Measurements from ENCODE around the gene EIF3A. TPM values are rescaled to one million over a fixed set of nuclear protein-coding genes. Genes with fewer than 3 reads are reported as not detected.
"Not testable (repeated sequence)": the region's sequence is repeated elsewhere in the genome, so short reads cannot be mapped to it uniquely, and the experiment has no call there.

EIF3A gene
- polyA plus RNA-seq, 4 donors: 173 to 197 (median 190) TPM

GRCh38 chr10:119059557-119059956 lies 21.1 kb downstream of the EIF3A start:
- DNase-seq (ENCODE audit: low read depth in 4 of 4, low spot score in 2 of 4): no peak

- no peak for DNase-seq (ENCODE audit: low read depth in 4 of 4, low spot score in 2 of 4)
Observed at GRCh38 chr10:119058010-119058409, 22.6 kb downstream of the EIF3A start.

- no peak for DNase-seq (ENCODE audit: low read depth in 4 of 4, low spot score in 2 of 4)
Observed at GRCh38 chr10:119055472-119055871, 25.1 kb downstream of the EIF3A start.

- DNase-seq (ENCODE audit: low read depth in 4 of 4, low spot score in 2 of 4): no peak
Observed at GRCh38 chr10:119051775-119052174, 28.8 kb downstream of the EIF3A start.

- DNase-seq (ENCODE audit: low read depth in 4 of 4, low spot score in 2 of 4): no peak
Observed at GRCh38 chr10:119049777-119050176, 30.8 kb downstream of the EIF3A start.

GRCh38 chr10:119049361-119049760 lies 31.3 kb downstream of the EIF3A start:
- DNase-seq (ENCODE audit: low read depth in 4 of 4, low spot score in 2 of 4): no peak

- no peak for DNase-seq (ENCODE audit: low read depth in 4 of 4, low spot score in 2 of 4)
Observed at GRCh38 chr10:119045561-119045960, 35.1 kb downstream of the EIF3A start.

GRCh38 chr10:119042169-119042568 lies 38.4 kb downstream of the EIF3A start:
- DNase-seq (ENCODE audit: low read depth in 4 of 4, low spot score in 2 of 4): no peak

- peak in 1 of 4 donors; percentile 15 for DNase-seq (ENCODE audit: low read depth in 4 of 4, low spot score in 2 of 4)
Observed at GRCh38 chr10:119041326-119041725, 39.3 kb downstream of the EIF3A start.

- no peak for DNase-seq (ENCODE audit: low read depth in 4 of 4, low spot score in 2 of 4)
Observed at GRCh38 chr10:119039161-119039560, 41.5 kb downstream of the EIF3A start.

- DNase-seq (ENCODE audit: low read depth in 4 of 4, low spot score in 2 of 4): no peak
Observed at GRCh38 chr10:119031496-119032059, 49.0 kb downstream of the EIF3A start.

GRCh38 chr10:119030421-119031250 lies 50.0 kb downstream of the EIF3A start:
- DNase-seq (ENCODE audit: low read depth in 4 of 4, low spot score in 2 of 4): no peak

GRCh38 chr10:119029613-119030420 lies 50.8 kb downstream of the EIF3A start, which contains the start of gene NANOS1:
Gene NANOS1, plus strand, starts transcription at chr10:119029714. Its CDS starts 88 bp downstream, at chr10:119029802.
- no peak for DNase-seq (ENCODE audit: low read depth in 4 of 4, low spot score in 2 of 4)

GRCh38 chr10:119028900-119029612 lies 51.6 kb downstream of the EIF3A start:
- DNase-seq (ENCODE audit: low read depth in 4 of 4, low spot score in 2 of 4): peak; percentile 57 to 84 (median 66)

- not testable (repeated sequence) for DNase-seq (ENCODE audit: low read depth in 4 of 4, low spot score in 2 of 4)
Observed at GRCh38 chr10:119028445-119028899, 52.1 kb downstream of the EIF3A start.

GRCh38 chr10:119026301-119027110 lies 54.1 kb downstream of the EIF3A start:
- DNase-seq (ENCODE audit: low read depth in 4 of 4, low spot score in 2 of 4): no peak

- no peak for DNase-seq (ENCODE audit: low read depth in 4 of 4, low spot score in 2 of 4)
Observed at GRCh38 chr10:119025776-119026175, 54.8 kb downstream of the EIF3A start.

GRCh38 chr10:119025336-119025735 lies 55.3 kb downstream of the EIF3A start:
- DNase-seq (ENCODE audit: low read depth in 4 of 4, low spot score in 2 of 4): no peak

- no peak for DNase-seq (ENCODE audit: low read depth in 4 of 4, low spot score in 2 of 4)
Observed at GRCh38 chr10:119024882-119025281, 55.7 kb downstream of the EIF3A start.

GRCh38 chr10:119023553-119023868 lies 57.1 kb downstream of the EIF3A start:
- no peak for DNase-seq (ENCODE audit: low read depth in 4 of 4, low spot score in 2 of 4)
